Panc1 (cell line): ENCODE data around the gene MEA1. TPM values are rescaled to one million over a fixed set of nuclear protein-coding genes. Genes with fewer than 3 reads are reported as not detected.

ENCODE experiments used
- total RNA-seq: library from RNA; stranded (reverse); gene quantifications from one replicate; pipeline ENCODE4 v1.2.1, GENCODE V29; 2021; ENCODE audit not compliant: unreplicated experiment

Gene MEA1
- total RNA-seq, 1 experiment from 2014 or later = 111 TPM

Other genes starting within 250 kb of the MEA1 start
- 12.9 TPM for gene BICRAL, start 231.9 kb downstream of the MEA1 start, total RNA-seq
- gene RPL7L1, start 134.3 kb downstream of the MEA1 start, total RNA-seq = 109 TPM
- not detected for gene PTCRA, start 97.9 kb downstream of the MEA1 start, total RNA-seq
- 72.8 TPM for gene CNPY3, start 84.5 kb downstream of the MEA1 start, total RNA-seq
- 0.72 TPM for gene GNMT, start 53.2 kb downstream of the MEA1 start, total RNA-seq
- 21.7 TPM for gene PEX6, start 34.8 kb downstream of the MEA1 start, total RNA-seq
- 63.6 TPM for gene PPP2R5D, start 29.4 kb downstream of the MEA1 start, total RNA-seq
- 60.9 TPM for gene KLHDC3, start 303 bp upstream of the MEA1 start, total RNA-seq
- gene RRP36, start 7.7 kb upstream of the MEA1 start, total RNA-seq = 106 TPM
- gene CUL7, start 39.9 kb upstream of the MEA1 start, total RNA-seq = 32.1 TPM
- gene MRPL2, start 45.5 kb upstream of the MEA1 start, total RNA-seq = 65.6 TPM
- 22.6 TPM for gene KLC4, start 45.7 kb upstream of the MEA1 start, total RNA-seq
- gene PTK7, start 62.4 kb upstream of the MEA1 start, total RNA-seq = 240 TPM
- 48.9 TPM for gene SRF, start 157.3 kb upstream of the MEA1 start, total RNA-seq
- 54.3 TPM for gene CUL9, start 168.2 kb upstream of the MEA1 start, total RNA-seq
- gene DNPH1, start 215.5 kb upstream of the MEA1 start, total RNA-seq = 67.3 TPM
- 0.10 TPM for gene TTBK1, start 229.5 kb upstream of the MEA1 start, total RNA-seq